ENCODE results near the gene ADCK1.

DNA sequence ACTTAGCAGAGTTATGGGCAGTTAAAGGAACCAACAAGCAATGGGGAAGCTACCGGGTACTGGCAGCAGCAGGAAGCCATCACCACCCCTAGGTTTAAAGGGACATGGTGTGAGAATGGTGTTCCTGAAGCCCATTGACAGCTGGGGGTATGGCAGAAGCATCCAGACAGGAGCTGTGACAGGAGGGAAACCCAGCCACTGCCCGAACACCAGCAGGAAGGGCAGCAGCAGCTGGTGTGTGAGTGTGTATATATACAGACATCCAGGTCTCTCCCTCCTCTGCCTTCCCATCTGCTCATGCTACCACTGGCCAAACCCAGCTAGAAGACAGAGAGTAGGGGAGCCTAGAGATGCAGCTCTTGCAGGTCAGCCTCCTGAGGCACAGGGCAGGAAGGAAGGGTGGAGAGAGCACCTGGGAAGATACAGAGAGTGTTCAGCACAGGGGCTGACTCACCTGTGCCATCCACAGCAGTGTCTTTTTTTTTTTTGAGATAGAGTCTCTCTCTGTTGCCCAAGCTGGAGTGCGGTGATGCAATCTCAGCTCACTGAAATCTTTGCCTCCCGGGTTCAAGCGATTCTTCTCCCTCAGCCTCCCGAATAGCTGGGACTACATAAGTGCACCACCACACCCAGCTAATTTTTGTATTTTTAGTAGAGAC, 9.2 kb upstream of the ADCK1 start:
- no peak for TF ChIP-seq CREB1 (IDR thresholded peaks at IDR 0.05; ENCODE audit: low read depth)
- TF ChIP-seq TAF1 (IDR thresholded peaks at IDR 0.05; ENCODE audit: low read depth): no peak
- no peak for TF ChIP-seq TEAD4 (IDR thresholded peaks at IDR 0.05)
- TF ChIP-seq, protein P1, sequence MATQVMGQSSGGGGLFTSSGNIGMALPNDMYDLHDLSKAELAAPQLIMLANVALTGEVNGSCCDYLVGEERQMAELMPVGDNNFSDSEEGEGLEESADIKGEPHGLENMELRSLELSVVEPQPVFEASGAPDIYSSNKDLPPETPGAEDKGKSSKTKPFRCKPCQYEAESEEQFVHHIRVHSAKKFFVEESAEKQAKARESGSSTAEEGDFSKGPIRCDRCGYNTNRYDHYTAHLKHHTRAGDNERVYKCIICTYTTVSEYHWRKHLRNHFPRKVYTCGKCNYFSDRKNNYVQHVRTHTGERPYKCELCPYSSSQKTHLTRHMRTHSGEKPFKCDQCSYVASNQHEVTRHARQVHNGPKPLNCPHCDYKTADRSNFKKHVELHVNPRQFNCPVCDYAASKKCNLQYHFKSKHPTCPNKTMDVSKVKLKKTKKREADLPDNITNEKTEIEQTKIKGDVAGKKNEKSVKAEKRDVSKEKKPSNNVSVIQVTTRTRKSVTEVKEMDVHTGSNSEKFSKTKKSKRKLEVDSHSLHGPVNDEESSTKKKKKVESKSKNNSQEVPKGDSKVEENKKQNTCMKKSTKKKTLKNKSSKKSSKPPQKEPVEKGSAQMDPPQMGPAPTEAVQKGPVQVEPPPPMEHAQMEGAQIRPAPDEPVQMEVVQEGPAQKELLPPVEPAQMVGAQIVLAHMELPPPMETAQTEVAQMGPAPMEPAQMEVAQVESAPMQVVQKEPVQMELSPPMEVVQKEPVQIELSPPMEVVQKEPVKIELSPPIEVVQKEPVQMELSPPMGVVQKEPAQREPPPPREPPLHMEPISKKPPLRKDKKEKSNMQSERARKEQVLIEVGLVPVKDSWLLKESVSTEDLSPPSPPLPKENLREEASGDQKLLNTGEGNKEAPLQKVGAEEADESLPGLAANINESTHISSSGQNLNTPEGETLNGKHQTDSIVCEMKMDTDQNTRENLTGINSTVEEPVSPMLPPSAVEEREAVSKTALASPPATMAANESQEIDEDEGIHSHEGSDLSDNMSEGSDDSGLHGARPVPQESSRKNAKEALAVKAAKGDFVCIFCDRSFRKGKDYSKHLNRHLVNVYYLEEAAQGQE (IDR thresholded peaks at IDR 0.05; ENCODE audit: low read depth): no peak
- no peak for TF ChIP-seq YY1 (IDR thresholded peaks at IDR 0.05; ENCODE audit: low read depth)
- TF ChIP-seq EP300 (IDR thresholded peaks at IDR 0.05; ENCODE audit: borderline replicate concordance): no peak
- TF ChIP-seq FOXM1 (IDR thresholded peaks at IDR 0.05; ENCODE audit: borderline replicate concordance, low read depth): no peak
- TF ChIP-seq TCF12 (IDR thresholded peaks at IDR 0.05; ENCODE audit: low read depth): no peak
- no peak for TF ChIP-seq MAX (IDR thresholded peaks at IDR 0.05)
- TF ChIP-seq USF1 (IDR thresholded peaks at IDR 0.05): no peak
- TF ChIP-seq NFIC (IDR thresholded peaks at IDR 0.05): no peak
